Stimulated activated naive CD8-positive, alpha-beta T cell treated with anti-CD3 and anti-CD28 coated beads, Interleukin-15, Interleukin-2, amounts not matched to agents 100 U/mL and 50 U/mL, for 24 hours (primary cell): ENCODE measurements around the gene ERAL1.
"Not testable (repeated sequence)": the region's sequence is repeated elsewhere in the genome, so short reads cannot be mapped to it uniquely, and the experiment has no call there.

Experiments
- ATAC-seq: fragments of 150-1000 bp; cut with Tn5 transposase; one replicate; pipeline ENCODE4 v1.10.0; 2021
- DNase-seq: peaks from one replicate; pipeline ENCODE4 v3.0.0; 2021

ERAL1 gene

DNA sequence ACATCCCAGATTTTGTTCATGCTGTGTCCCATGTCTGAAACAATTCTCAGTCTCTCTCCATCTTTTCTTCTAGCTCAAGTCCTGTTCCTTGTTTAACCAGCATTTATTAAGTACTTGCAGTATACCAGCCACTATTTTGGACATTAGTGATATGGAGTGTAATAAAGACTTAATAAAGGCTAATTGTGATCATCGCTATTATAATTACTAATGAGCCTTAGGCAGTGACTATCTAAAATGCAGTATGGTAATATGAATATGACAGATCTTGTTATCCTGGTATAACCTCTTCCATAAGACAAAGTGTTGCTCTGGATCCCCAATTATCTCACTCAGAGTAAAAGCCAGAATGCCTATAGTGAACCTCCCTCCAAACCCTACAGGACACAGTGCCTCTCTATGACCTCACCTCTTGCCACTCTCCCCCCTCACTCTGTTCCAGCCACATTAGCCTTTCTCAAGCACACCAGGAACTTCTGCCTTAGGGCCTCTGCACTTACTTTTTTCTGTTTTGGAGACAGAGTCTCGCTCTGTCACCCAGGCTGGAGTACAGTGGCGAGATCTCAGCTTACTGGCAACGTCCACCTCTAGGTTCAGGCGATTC, 44.5 kb downstream of the ERAL1 start:
- DNase-seq = no peak
- ATAC-seq = no peak

DNA sequence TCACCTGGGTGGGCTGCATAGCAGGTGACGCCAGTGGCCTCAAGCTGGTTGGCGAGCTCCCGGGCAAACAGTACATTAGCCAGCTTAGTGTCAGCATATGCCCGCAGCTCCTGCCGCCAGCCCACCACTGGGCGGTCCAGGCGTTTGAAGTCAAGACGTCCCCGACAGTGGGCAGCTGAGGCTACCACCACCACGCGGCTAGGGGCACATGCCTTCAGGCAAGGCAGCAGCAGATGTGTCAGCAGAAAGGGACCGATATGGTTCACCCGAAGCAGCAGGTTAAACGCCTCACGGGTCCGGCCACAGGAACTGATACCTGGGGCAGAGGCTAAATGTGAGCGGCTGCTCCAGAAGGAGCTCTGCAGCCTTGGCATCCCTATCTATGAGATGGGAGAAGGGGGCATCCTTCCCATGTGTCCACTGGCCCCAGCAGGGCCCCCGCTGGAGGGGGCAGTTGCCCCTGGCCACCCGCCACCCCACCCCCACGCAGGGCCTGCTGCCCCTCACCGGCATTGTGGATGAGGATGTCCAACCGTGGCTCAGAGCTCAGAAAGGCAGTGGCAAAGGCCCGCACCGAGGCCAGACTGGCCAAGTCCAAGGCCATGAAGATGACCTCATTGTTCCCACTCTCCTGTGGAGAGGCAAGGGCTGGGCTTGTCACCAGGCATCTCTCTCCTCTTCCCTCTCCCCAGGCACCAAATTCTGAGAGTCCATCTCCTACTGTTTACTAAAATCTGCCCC, 46.3 kb downstream of the ERAL1 start:
- ATAC-seq = no peak
- DNase-seq = no peak

DNA sequence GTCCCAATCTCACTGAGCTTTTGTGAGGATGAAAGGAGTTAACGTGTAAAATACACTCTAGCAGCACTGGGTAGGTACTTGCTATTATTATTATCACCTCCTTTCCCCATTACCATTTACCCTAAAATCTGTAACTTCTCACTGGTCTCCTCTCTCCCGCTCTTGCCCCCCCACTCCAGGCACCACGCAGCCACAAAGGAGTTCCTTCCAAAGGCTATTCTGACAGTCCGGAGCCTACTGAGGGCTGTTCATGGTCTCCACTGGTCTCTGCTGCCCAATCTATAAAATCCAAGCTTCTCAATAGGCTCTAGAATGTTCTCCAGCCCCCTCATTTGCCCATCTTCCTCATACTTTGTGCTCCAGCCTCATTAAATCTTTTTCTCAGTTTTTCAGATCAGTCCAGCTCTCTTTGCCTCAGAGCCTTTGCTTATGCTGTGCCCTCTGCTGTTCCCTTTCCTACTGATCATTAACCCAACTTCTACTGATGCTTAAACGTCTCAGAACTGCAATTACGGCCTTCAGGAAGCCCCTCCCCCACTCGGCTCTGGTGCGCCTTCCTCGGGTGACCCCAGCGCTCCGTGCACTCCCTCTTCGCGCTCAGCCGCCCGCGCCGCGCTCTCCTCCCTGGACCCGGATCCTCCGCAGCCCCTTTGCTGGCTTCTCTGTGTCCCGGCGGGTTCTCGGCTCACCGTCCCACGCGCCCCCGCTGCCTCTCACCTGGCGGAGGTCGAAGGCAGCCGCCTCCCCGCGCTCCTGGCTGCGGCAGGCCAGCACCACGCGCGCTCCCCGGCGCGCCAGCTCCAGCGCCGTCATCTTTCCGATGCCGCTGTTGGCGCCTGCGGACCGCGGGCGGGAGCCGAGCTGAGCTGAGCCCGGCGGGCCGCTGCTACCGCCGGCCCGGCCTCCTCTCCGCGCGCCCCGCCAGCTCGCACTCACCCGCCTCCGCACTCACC, 47.3 kb downstream of the ERAL1 start:
- DNase-seq (peak; percentile 74), ATAC-seq (peak; percentile 25)

DNA sequence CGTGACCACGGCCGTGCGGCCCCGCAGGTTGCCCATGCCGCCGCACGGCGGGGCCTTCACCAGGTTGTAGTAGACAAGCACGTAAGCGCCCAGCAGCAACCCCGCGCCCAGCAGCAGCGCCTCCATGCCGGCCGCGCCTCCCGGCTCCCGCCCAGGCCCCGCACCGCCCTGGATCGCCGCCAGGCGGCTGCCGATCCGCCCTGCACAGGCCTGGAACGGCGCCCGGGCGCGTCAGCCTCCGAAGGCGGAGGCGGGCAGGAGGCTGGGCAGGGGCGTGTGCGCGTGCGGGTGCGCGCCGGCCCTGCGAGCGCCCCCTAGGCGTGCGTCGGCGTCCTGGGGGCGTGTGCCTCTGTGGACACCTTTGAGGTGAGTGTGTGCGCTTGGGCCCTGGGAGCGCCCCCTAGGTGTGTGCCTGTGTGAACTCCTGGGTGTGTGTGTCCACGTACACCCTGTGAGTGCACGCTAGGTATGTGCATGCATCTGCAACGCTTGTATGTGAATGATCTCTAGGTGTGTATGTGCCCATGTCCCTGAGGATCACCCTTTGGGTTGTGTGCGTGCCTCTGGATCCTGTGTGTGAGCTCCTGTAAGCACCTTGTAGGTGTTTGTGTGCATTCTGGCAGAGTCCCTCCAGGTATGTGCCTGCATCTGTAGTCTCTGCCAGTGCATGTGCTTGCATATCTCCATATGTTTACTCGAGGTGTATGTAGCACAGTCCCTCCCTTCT, 48.2 kb downstream of the ERAL1 start, which contains the start of gene DHRS13:
Gene DHRS13, minus strand, starts transcription at position 261 of the 727 bp plus-strand sequence. Its CDS starts 135 bp downstream, at position 126.
- DNase-seq (peak; percentile 96), ATAC-seq (peak; percentile 96)

DNA sequence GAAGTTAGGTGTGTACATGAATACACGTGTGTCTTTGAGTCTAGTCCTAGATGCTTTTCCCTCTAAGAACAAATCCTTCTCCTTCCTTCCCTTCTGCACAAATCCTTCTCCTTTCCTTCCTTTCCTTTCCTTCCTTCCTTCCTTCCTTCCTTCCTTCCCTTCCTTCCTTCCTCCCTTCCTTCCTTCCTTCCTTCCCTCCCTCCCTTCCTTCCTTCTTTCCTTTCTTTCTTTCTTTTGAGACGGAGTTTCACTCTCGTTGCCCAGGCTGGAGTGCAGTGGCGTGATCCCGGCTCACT, 48.7 kb downstream of the ERAL1 start:
- not testable (repeated sequence) for ATAC-seq, DNase-seq

DNA sequence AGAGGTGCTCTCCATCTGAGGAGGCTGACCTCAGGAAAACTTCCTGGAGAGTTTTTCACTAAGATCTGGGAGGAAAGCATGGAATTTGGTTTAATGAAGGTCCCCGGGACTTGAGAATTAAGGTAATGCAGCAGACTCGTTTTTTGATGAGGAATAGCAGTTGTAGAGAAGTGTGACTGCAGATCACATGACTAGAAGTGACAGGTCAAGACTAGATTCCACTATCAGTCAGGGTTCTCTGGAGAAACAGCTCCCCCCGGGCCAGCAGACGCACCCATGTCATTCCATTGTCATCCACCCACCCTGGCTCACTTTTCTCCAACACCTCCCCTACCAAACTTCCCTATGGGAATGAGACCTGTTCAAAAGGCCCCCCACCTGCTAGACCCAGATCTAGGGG, 50.0 kb downstream of the ERAL1 start:
- ATAC-seq = no peak
- no peak for DNase-seq

DNA sequence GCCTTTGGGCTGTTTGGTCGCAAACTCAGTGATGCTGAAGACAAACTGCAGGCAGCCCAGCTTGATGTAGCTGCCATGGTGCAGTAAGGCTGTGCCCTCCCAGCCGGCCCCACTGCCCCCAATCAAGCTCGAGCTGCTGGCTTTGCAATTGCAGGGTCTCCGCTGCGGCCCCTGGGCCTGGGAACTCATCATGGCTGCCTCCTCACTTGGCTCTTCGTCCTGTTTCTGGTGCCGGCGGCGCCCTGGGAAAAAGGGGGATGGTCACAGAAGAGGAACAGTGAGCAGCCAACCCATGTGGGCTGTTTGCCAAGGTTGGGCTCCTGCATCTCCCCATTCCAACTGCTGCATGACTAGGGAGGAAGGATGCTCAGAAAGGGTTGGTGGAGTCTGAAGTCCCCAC, 51.5 kb downstream of the ERAL1 start:
- DNase-seq (no peak), ATAC-seq (no peak)

DNA sequence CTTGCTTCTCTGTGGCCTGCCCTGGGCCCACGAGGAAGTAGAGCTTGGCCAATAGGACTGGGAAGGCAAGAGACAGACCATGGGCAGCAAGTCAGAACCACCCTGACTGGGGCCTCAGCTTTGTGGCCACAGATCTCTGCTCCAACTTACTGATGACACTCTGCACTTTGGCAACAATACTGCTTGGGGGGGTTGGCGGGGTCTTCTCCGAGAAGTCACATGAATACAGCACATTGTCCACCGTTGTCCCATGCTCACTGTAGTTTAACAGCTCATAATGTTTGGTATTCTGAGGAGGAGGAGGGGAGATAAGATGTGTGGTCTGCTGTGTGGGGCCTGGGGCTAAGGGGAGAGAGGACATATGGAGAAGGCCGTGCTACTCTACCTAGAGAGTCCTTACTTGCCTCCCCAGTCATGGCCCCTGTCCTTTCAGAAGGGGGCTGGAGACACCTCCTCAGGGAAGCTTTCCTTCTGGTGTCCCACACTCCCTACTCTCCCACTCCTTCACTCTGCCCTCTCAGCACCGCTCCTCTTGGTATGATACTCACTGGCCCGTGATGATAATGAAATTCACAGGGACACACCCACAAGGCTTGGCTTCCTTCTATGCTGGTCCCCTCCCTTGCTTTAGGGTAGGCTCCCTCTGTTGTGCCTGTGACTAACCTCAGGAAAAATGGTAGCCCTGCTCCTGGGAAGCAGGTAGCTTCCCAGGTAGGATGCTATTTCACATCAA, 52.1 kb downstream of the ERAL1 start:
- DNase-seq = no peak
- no peak for ATAC-seq

DNA sequence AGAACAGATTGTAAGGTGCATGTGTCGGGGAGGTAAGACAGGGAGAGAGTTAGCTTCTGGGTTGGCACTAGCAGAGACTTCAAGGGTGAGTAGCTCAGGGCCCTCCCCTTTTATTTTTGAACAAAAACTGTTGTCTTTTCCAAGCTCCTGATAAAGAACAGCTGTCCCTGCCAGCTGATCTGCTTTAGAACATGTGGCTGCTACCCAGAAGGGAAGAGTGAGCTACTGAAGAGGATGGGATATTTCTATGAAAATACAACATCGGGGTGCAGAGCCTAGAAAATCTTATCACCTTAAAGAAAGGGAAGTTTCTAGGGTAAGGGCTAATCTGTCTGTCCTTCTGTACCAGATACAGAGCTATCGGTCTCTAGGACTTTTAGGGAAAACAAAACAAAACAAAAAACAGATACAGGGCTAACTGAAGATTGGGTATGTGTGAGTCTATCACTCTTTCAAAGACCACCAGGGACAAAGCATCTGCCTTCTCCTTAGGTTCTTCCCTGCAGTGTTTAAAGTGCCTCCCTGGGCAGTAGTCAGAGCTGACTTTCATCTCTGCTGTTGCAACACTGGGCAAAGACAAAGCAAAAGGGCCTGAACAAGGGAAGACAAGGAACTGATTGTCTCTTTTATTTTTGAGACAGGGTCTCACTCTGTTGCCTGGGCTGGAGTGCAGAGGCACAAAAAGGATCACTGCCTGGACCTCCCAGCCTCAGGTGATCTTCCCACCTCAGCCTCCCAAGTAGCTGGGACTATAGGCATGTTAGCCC, 53.1 kb downstream of the ERAL1 start:
- ATAC-seq (no peak), DNase-seq (no peak)

DNA sequence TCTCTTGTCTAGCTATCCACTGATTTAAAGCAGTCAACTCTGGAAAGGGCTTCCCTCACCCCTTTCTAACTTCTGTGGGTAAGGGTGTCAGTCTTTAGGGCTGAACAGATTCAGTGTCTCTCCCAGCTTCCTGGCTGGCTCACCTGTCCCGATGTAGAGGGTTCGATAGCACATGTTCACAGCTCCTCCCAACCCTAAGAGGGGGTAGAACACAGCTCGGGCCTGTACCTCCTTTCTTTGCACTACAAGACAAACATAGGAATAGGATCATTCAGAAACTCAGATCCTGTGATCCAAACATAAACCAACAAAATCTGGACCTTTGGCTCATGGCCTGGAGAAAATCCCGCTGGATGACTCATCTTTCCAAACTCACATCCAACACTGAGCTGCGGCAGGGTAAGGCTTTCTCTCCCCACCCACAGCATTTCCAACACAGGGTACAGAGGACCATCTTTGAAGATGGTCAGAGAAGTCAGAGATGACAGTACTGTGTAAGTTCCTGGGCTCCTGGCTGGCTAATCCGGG, 53.9 kb downstream of the ERAL1 start:
- DNase-seq (no peak), ATAC-seq (no peak)

DNA sequence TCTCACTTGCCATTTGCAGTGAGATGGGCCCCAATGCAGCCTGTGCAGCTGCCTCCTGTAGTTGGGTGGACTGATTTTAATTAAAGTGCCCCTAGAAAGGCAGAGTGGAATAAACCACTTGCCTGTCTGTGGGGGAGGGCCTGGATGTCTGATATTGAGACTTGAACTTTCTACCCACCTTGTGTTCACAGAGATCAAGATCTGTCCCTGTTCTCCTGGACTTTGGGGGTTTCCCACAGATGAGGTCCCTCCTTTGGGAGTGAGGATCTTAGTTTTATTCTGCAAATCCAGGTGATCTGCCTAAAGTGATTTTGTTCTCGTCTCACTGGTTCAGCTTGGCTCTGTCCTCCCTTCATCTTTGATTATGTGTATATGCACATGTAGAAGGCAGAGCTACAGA, 55.7 kb downstream of the ERAL1 start:
- DNase-seq = no peak
- no peak for ATAC-seq
